HG02571 (cell line): ENCODE results near the gene OR13D1.
A peak's percentile ranks its signal among the peaks of the same experiment; 100 is the strongest.
"Not testable (repeated sequence)": the region's sequence is repeated elsewhere in the genome, so short reads cannot be mapped to it uniquely, and the experiment has no call there.

Experiments
- ATAC-seq: cut with Tn5 transposase; IDR thresholded peaks from one replicate; pipeline ENCODE4 v1.9.1; 2021; ENCODE audit warnings: mild to moderate bottlenecking, moderate library complexity; ENCODE audit not compliant: unreplicated experiment

OR13D1 gene

DNA sequence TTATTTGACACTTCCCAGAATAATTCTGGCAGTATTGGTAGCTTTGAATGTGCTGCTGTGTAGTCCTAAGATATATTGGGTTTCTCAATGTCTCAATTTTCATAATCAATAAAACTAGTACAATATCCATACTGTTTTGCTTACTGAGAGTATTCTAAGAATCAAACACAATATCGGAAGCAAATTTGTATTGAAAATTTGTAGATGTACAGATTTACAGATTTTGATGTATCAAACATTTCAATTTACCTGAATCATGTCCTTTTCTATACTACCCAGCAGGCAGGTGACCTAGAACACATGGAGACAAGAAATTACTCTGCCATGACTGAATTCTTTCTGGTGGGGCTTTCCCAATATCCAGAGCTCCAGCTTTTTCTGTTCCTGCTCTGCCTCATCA is at the start of gene OR13D1:
Gene OR13D1 (plus strand): TSS at position 301 of the 400 bp plus-strand sequence. CDS start 0 bp downstream, at position 301.
- no peak for ATAC-seq

DNA sequence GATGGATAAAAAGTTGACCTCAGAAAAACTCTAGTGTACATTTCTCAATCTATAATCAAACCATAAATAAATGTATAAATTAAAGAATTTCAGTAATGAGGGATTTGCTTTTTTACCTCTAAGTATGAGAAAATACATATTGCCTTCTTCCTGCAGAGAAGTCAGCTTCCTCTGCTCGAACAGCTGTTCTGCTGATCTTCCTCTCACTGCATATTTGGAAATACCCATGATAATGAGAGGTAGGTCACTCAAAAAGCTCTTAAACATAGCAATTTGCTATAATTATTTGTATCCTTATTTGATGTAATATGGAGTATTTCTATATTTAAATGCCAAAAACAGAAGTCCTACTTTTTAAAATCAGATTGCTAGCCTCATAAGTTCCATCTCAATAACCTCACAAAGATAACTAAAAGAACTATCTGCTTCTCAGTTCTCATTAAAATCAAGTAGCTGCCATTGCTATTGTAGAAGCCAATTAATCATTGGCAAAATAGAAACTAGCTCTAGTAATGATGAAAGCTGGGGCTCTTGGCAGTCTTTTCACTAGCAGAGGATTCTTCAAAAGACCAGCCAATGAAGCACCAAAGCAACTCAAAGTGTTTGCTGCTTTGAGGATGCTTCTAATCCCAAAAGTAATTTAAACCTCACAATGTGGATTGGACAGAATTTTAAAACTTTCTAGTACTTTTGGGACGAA is 35.7 kb upstream of the OR13D1 start:
- no peak for ATAC-seq

DNA sequence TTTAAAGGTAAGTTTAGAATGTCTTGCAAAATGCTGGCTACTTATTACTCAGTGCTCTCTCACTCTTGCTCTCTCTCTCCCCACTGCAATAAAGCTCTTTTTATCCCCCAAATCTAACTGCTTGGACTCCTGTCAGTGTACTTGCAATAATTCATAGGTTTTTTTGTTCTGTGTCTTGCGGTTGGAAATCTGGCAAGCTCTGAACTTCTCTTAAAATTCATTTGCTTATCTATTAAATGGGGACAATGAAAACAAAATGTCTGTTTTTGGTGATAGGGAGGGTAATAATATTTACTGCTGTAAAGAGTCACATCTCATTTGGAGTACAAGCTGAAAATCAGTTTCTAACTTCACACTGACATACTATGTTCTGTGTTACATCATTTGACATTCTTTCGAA is 18.7 kb upstream of the OR13D1 start:
- ATAC-seq = no peak

DNA sequence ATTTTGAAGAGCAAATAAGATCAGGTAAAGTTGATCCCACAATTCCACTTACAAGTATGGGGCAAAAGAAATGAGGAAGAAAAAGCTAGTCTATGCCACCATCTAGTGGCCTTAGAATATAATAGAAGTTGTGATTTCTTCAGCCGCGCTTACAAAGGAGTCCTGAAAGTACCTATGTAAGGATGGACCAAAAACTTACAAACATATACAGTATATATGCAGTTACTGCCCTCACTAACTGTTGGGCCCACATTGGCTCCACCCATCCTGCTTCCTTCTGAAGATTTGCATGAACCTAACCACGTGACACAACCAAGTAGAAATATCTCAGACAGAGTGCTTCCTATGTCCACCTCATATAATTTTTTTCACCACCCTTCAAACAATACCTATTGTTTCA is 11.7 kb upstream of the OR13D1 start:
- ATAC-seq = peak; percentile 73

DNA sequence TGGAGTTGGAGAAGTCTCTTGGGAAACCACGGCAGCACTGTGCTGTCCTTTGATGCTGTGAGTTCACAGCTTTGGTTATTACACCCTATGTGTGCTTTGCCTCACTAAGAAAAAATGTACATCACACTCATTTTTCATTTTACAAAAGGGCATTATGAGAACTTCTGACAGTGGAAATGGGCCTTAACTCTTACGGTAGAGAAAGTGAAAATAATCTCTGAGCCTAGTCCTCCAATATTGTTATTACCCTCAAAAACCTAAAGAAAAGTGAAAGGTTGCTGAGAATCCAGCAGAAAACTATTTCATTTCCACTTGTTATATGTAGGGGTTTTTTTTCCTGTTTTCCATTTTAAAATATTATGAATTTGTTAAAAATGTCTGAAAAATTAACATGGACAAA is 8.2 kb upstream of the OR13D1 start:
- ATAC-seq = no peak

DNA sequence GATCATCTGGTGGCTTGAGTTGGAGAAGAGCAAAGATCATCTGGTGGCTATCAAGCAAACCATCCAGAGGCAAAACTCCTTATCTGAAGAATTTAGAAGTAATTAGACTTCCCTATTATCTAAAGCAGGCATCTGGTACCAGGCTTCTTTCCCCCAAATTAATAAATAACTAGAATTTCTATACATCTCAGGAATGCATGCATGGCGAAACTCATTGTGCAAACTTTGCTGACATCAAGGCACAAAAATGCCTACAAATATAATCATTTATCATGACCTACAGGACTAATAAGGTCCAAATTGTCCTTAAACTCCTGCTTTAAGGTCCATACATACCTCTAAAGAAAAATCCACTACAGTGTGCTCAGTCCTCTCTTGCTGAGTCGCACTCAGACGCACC is 6.0 kb downstream of the OR13D1 start:
- no peak for ATAC-seq

GRCh38 chr9:104708737-104709136 is 14.4 kb downstream of the OR13D1 start:
- ATAC-seq = not testable (repeated sequence)

- no peak for ATAC-seq
Measured at GRCh38 chr9:104711604-104712003, 17.3 kb downstream of the OR13D1 start.

DNA sequence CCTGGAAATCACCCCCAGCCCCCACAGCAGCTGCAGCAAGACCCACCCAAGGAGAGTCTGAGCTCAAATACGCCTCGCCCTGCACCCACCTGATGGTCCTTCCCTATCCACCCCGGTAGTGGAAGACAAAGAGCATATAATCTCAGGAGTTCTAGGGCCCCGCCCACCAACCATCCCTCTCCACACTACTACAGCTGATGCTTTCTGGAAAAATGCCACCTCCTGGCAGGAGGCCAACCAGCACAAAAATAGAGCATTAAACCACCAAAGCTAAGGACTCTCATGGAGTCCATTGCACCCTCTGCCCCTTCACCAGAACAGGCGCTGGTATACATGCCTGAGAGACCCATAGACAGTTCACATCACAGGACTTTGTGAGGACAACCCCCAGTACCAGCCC is 30.7 kb downstream of the OR13D1 start:
- no peak for ATAC-seq

GRCh38 chr9:104738452-104738851 is 44.1 kb downstream of the OR13D1 start:
- no peak for ATAC-seq

- ATAC-seq = no peak
Measured at GRCh38 chr9:104740621-104741020, 46.3 kb downstream of the OR13D1 start.

- ATAC-seq = peak; percentile 35
Measured at GRCh38 chr9:104743376-104743985, 49.2 kb downstream of the OR13D1 start.
